Ovary (tissue), 3 donors: ENCODE results near the gene SLC6A6.

Experiments
- CTCF ChIP-seq, 3 donors: fragments of 450-650 bp in 2 of 3; fragments of 200-600 bp in 1 of 3; IDR thresholded peaks; one replicate each; pipeline versions ENCODE4 v1.5.1 to v1.8.0; 2016 to 2022; ENCODE audit warnings: antibody characterized with exemption in 3 of 3, mild to moderate bottlenecking in 1 of 3
- POLR2A ChIP-seq: fragments of 450-650 bp; IDR thresholded peaks from one replicate; pipeline ENCODE4 v1.6.1; 2017; ENCODE audit warnings: antibody characterized with exemption, mild to moderate bottlenecking, moderate library complexity
- donor health status: DM: no; HTN: no; CAD: no.

GRCh38 chr3:14464141-14464465 lies 61.7 kb downstream of the SLC6A6 start:
- no peak for TF ChIP-seq POLR2A
- TF ChIP-seq CTCF (IDR thresholded peaks at IDR 0.05), result no peak
